ENCODE measurements around the gene POLR2E. TPM values are rescaled to one million over a fixed set of nuclear protein-coding genes. Genes with fewer than 3 reads are reported as not detected.

POLR2E gene
- total and polyA plus RNA-seq, 10 donors = 70.8 to 152 (median 120) TPM

DNA sequence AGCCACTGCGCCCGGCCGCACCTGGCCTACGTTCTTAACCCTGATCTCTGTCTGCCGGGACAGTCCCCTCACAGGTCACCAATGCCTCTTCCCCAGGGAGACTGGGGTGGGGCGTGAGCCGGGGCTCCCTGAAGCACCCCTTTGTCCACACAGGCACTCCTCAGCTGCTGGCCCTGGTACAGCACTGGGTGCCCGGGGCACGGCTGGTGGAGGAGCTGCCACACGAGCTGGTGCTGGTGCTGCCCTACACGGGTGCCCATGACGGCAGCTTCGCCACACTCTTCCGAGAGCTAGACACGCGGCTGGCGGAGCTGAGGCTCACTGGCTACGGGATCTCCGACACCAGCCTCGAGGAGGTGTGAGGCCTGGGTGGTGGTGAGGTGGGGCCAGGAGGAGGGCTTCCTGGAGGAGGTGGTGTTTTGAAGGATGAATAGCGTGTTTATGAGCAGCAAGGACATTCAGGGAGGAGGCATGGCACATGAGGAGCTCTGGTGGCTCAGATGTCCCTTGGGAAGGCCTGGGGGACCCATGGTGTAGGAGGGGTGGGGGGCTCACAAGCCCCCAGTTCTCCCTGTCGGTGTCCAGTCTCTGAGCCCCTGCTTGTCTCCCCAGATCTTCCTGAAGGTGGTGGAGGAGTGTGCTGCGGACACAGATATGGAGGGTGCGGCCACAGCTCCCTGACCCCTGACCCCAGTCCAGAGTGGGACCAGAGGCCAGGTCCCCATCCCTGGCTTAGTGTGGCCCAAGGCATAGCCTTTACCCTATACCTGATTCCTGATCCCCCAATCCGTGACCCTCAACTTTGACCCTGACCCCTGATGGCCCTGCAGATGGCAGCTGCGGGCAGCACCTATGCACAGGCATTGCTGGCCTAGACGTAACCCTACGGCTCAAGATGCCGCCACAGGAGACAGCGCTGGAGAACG, 41.7 kb downstream of the POLR2E start:
- no peak for DNase-seq

DNA sequence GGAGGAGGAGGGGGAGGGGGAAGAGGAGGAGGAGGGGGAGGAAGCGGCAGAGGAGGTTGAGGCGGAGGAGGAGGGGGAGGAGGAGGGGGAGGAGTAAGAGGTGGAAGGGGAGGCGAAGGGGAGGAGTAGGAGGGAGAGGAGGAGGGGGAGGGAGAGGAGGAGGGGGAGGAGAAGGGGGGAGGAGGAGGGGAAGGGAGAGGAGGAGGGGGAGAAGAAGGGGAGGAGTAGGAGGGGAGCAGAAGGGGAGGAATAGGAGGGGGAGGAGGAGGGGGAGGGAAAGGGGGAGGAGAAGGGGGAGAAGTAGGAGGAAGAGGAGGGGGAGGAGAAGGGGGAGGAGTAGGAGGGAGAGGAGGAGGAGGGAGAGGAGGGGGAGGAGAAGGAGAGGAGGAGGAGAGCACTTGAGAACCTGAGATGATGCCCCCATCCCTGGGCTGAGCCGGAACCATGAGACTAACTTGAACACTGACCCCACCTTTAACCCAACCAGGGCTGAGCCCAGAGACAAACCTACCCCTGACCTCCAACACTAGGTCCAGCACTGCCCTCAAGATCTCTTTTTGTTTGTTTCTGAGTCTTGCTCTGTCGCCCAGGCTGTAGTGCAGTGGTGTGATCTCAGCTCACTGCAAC, 42.7 kb downstream of the POLR2E start:
- Histone ChIP-seq H3K36me3 (peaks cover 0 to 68% (median 34%) of the 10 kb centered on the region in 6 donors), H3K9me3 (peaks cover 7 to 29% (median 19%) of the 10 kb centered on the region in 8 donors), H3K4me3 (no peak overlapping the region), H3K27me3 (replicated peaks in 1 of 7) (no peaks in the 10 kb centered on the region), H3K4me1 (peaks cover 0 to 7% (median 2%) of the 10 kb centered on the region in 6 donors), H3K27ac (no peak overlapping the region)
- WGBS, 5 donors = 77 to 89% (median 83%) methylated on average over 2 to 5 of the region's 5 CpGs
- intact Hi-C loops (cut with DNase I; ENCODE audit: low total_unique reads) = no loop called here
- no peak for DNase-seq
- TF ChIP-seq POLR2A (IDR thresholded peaks at IDR 0.05) (no peak), POLR2AphosphoS5 (IDR thresholded peaks at IDR 0.05) (no peak)
- TF ChIP-seq, protein P1, sequence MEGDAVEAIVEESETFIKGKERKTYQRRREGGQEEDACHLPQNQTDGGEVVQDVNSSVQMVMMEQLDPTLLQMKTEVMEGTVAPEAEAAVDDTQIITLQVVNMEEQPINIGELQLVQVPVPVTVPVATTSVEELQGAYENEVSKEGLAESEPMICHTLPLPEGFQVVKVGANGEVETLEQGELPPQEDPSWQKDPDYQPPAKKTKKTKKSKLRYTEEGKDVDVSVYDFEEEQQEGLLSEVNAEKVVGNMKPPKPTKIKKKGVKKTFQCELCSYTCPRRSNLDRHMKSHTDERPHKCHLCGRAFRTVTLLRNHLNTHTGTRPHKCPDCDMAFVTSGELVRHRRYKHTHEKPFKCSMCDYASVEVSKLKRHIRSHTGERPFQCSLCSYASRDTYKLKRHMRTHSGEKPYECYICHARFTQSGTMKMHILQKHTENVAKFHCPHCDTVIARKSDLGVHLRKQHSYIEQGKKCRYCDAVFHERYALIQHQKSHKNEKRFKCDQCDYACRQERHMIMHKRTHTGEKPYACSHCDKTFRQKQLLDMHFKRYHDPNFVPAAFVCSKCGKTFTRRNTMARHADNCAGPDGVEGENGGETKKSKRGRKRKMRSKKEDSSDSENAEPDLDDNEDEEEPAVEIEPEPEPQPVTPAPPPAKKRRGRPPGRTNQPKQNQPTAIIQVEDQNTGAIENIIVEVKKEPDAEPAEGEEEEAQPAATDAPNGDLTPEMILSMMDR (IDR thresholded peaks at IDR 0.05 in 8 of 11, conservative IDR thresholded peaks at IDR 0.05 in 3 of 11) = no peak

More for the DNA sequence above, 41.7 kb downstream of the POLR2E start:
- H3K9me3 ChIP-seq = peaks cover 14 to 39% (median 29%) of the 10 kb centered on the region in 8 donors
- H3K4me1 ChIP-seq = peaks cover 0 to 12% (median 5%) of the 10 kb centered on the region in 6 donors
- intact Hi-C loops (cut with DNase I; ENCODE audit: low total_unique reads) = no loop called here
- H3K4me3 ChIP-seq = no peak overlapping the region
- TF ChIP-seq POLR2A (IDR thresholded peaks at IDR 0.05) (no peak), POLR2AphosphoS5 (IDR thresholded peaks at IDR 0.05) (peak in 1 of 3 donors; percentile 24)
- TF ChIP-seq, protein P1 (IDR thresholded peaks at IDR 0.05 in 8 of 11, conservative IDR thresholded peaks at IDR 0.05 in 3 of 11) = no peak
- H3K36me3 ChIP-seq = peaks cover 0 to 73% (median 37%) of the 10 kb centered on the region in 6 donors
- 84 to 94% (median 92%) methylated on average over 18 to 31 of the region's 31 CpGs for WGBS, 5 donors
- no peak overlapping the region for H3K27ac ChIP-seq
- H3K27me3 ChIP-seq (replicated peaks in 1 of 7) = no peaks in the 10 kb centered on the region

DNA sequence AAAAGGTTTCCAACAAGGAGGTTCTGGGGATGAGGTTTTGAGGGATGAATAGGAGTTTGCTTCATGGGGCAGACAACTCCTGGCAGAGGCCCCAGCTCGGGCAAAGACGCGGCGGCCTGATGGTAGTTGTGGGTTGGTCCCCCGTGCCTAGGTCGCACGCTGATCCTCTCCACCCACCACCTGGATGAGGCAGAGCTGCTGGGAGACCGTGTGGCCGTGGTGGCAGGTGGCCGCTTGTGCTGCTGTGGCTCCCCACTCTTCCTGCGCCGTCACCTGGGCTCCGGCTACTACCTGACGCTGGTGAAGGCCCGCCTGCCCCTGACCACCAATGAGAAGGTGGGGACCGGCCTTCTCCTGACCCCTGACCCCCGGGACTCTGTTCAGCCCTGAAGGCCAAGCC, 43.4 kb downstream of the POLR2E start:
- TF ChIP-seq POLR2A (IDR thresholded peaks at IDR 0.05) (no peak), POLR2AphosphoS5 (IDR thresholded peaks at IDR 0.05) (peak in 1 of 3 donors; percentile 19)
- Histone ChIP-seq H3K27me3 (replicated peaks in 1 of 7) (no peaks in the 10 kb centered on the region), H3K36me3 (peaks cover 0 to 68% (median 38%) of the 10 kb centered on the region in 6 donors), H3K4me3 (no peak overlapping the region), H3K9me3 (peaks cover 2 to 22% (median 12%) of the 10 kb centered on the region in 8 donors), H3K4me1 (peaks cover 0 to 14% (median 6%) of the 10 kb centered on the region in 6 donors), H3K27ac (no peak overlapping the region)
- WGBS, 5 donors = 85 to 94% (median 90%) methylated on average over 9 to 17 of the region's 17 CpGs
- intact Hi-C loops (cut with DNase I; ENCODE audit: low total_unique reads) = no loop called here
- DNase-seq = no peak

DNA sequence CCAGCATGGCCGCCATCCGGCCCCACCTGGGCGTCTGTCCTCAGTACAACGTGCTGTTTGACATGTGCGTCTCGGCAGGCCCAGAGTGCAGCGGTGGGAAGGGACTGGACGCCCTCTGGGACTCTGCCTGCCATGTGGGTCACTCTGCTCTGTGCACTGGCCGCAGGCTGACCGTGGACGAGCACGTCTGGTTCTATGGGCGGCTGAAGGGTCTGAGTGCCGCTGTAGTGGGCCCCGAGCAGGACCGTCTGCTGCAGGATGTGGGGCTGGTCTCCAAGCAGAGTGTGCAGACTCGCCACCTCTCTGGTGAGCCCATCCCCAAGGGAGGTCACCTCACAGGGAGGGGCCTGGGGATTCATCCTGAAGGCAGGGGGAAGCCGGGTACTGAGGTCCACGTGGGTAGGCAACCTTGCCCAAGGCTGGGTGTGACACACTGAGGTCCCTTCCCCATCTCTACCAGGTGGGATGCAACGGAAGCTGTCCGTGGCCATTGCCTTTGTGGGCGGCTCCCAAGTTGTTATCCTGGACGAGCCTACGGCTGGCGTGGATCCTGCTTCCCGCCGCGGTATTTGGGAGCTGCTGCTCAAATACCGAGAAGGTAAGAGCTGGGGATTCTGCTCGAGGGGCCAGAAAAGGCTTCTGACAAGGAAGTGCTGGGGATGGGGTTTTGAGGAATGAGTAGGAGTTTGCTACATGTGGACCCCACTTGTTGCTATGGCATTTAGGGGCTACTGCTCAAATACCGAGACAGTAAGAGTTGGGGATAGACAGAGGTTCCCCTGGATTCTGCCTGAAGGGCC, 44.0 kb downstream of the POLR2E start:
- H3K27me3 ChIP-seq (replicated peaks in 1 of 7) = no peaks in the 10 kb centered on the region
- 90 to 94% (median 92%) methylated on average over 21 to 31 of the region's 31 CpGs for WGBS, 5 donors
- no peak for DNase-seq

More for the DNA sequence above, 44.0 kb downstream of the POLR2E start:
- Histone ChIP-seq H3K4me3 (no peak overlapping the region), H3K27ac (no peak overlapping the region), H3K4me1 (peaks cover 0 to 18% (median 9%) of the 10 kb centered on the region in 6 donors), H3K9me3 (peaks cover 0 to 16% (median 6%) of the 10 kb centered on the region in 8 donors), H3K36me3 (peaks cover 0 to 68% (median 36%) of the 10 kb centered on the region in 6 donors)
- TF ChIP-seq POLR2AphosphoS5 (IDR thresholded peaks at IDR 0.05) = peak in 1 of 3 donors; percentile 43
- TF ChIP-seq, protein P1 (IDR thresholded peaks at IDR 0.05 in 8 of 11, conservative IDR thresholded peaks at IDR 0.05 in 3 of 11) = no peak
- intact Hi-C loops (cut with DNase I; ENCODE audit: low total_unique reads) = no loop called here
